ENCODE measurements around the gene MRGPRD. TPM values are rescaled to one million over a fixed set of nuclear protein-coding genes. Genes with fewer than 3 reads are reported as not detected.

MRGPRD gene
- total RNA-seq, 2 experiments from 2014 or later, result not detected

- POLR2A ChIA-PET, result interaction anchor here (0.6 kb wide), 2 partner anchors 14 to 153 kb away, joined by 3 read pairs; no protein-coding TSS in a partner anchor
- no peak overlapping the region for H3K4me3 ChIP-seq (ENCODE audit: low read depth, low read length, poor library complexity, severe bottlenecking)
Observed at GRCh38 chr11:68933605-68934320, 47.0 kb downstream of the MRGPRD start.

GRCh38 chr11:68932933-68933577, 47.7 kb downstream of the MRGPRD start:
- POLR2A ChIA-PET, result interaction anchor here (0.6 kb wide), 1 partner anchor 154 kb away, joined by 3 read pairs; no protein-coding TSS in a partner anchor
- no peaks in the 10 kb centered on the region for H4K20me1 ChIP-seq (ENCODE audit: insufficient read depth, low read length)
- no peak overlapping the region for H3K27ac ChIP-seq (ENCODE audit: low read depth, low read length, poor library complexity, severe bottlenecking)
- CTCF ChIA-PET (ENCODE audit: unreplicated experiment), result interaction anchor here (1.0 kb wide), 1 partner anchor 21 kb away, joined by 3 read pairs; no protein-coding TSS in a partner anchor
- intact Hi-C loops (cut with micrococcal nuclease; ENCODE audit: unreplicated experiment), result no loop called here
- H2AFZ ChIP-seq (ENCODE audit: low read length), result no peak overlapping the region
- no peak overlapping the region for H3K4me2 ChIP-seq (ENCODE audit: low read length)
- H3K4me1 ChIP-seq (ENCODE audit: insufficient read depth, low read length, poor library complexity, severe bottlenecking), result no peaks in the 10 kb centered on the region
- no peaks in the 10 kb centered on the region for H3K9me2 ChIP-seq (ENCODE audit: insufficient read depth, low read length)
- TF ChIP-seq EZH2phosphoT487 (IDR thresholded peaks at IDR 0.05; ENCODE audit: borderline replicate concordance, low read depth, low read length), result no peak
- TF ChIP-seq, protein P1, sequence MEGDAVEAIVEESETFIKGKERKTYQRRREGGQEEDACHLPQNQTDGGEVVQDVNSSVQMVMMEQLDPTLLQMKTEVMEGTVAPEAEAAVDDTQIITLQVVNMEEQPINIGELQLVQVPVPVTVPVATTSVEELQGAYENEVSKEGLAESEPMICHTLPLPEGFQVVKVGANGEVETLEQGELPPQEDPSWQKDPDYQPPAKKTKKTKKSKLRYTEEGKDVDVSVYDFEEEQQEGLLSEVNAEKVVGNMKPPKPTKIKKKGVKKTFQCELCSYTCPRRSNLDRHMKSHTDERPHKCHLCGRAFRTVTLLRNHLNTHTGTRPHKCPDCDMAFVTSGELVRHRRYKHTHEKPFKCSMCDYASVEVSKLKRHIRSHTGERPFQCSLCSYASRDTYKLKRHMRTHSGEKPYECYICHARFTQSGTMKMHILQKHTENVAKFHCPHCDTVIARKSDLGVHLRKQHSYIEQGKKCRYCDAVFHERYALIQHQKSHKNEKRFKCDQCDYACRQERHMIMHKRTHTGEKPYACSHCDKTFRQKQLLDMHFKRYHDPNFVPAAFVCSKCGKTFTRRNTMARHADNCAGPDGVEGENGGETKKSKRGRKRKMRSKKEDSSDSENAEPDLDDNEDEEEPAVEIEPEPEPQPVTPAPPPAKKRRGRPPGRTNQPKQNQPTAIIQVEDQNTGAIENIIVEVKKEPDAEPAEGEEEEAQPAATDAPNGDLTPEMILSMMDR (conservative IDR thresholded peaks at IDR 0.05; ENCODE audit: low read length), result no peak
- no peaks in the 10 kb centered on the region for H3K9me3 ChIP-seq (ENCODE audit: low read length)
- no TSS peak for BruUV-seq (replicated peaks)
- H3K79me2 ChIP-seq (ENCODE audit: insufficient read depth, low read depth, low read length), result no peaks in the 10 kb centered on the region
- H3K36me3 ChIP-seq (ENCODE audit: insufficient read depth, low read length), result peaks cover 43% of the 10 kb centered on the region
- DNase-seq (ENCODE audit: low spot score), result no peak
- no peak overlapping the region for H3K4me3 ChIP-seq (ENCODE audit: low read depth, low read length, poor library complexity, severe bottlenecking)

More at GRCh38 chr11:68933605-68934320, 47.0 kb downstream of the MRGPRD start:
- Histone ChIP-seq H3K79me2 (ENCODE audit: insufficient read depth, low read depth, low read length) (no peaks in the 10 kb centered on the region), H3K4me1 (ENCODE audit: insufficient read depth, low read length, poor library complexity, severe bottlenecking) (no peaks in the 10 kb centered on the region), H3K36me3 (ENCODE audit: insufficient read depth, low read length) (peaks cover 38% of the 10 kb centered on the region), H2AFZ (ENCODE audit: low read length) (no peak overlapping the region), H3K9me3 (ENCODE audit: low read length) (no peaks in the 10 kb centered on the region), H3K27ac (ENCODE audit: low read depth, low read length, poor library complexity, severe bottlenecking) (no peak overlapping the region), H4K20me1 (ENCODE audit: insufficient read depth, low read length) (no peaks in the 10 kb centered on the region), H3K4me2 (ENCODE audit: low read length) (no peak overlapping the region), H3K9me2 (ENCODE audit: insufficient read depth, low read length) (no peaks in the 10 kb centered on the region)
- TF ChIP-seq, protein P1 (conservative IDR thresholded peaks at IDR 0.05; ENCODE audit: low read length), result no peak
- no peak for TF ChIP-seq EZH2phosphoT487 (IDR thresholded peaks at IDR 0.05; ENCODE audit: borderline replicate concordance, low read depth, low read length)
- intact Hi-C loops (cut with micrococcal nuclease; ENCODE audit: unreplicated experiment), result no loop called here
- no TSS peak for BruUV-seq (replicated peaks)
- no peak for DNase-seq (ENCODE audit: low spot score)
- CTCF ChIA-PET (ENCODE audit: unreplicated experiment), result interaction anchor here (1.0 kb wide), 1 partner anchor 20 kb away, joined by 3 read pairs; no protein-coding TSS in a partner anchor

DNA sequence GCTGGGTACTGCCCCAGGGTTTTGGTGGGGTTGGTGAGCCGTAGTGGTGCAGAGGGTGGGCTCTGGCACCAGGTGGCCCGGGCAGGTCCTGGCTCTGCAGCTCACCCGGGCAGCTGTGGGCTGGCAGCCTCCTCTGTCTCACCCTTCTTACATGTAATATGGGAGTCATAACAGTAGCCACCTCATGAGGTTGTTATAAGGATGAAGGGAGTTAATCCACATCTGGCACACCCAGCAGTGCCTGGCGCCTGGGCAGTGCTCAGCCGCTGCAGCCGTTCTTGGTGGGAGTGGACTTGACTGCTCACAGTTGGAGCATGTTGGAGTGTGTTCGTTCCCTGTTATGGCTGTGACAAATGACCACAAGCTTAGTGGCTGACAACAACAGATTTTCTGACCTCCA, 48.4 kb downstream of the MRGPRD start:
- no peak for DNase-seq (ENCODE audit: low spot score)
- Histone ChIP-seq H3K36me3 (ENCODE audit: insufficient read depth, low read length) (peaks cover 47% of the 10 kb centered on the region), H3K9me3 (ENCODE audit: low read length) (no peaks in the 10 kb centered on the region), H3K9me2 (ENCODE audit: insufficient read depth, low read length) (no peaks in the 10 kb centered on the region), H3K79me2 (ENCODE audit: insufficient read depth, low read depth, low read length) (no peaks in the 10 kb centered on the region), H2AFZ (ENCODE audit: low read length) (no peak overlapping the region), H3K4me2 (ENCODE audit: low read length) (no peak overlapping the region), H4K20me1 (ENCODE audit: insufficient read depth, low read length) (no peaks in the 10 kb centered on the region), H3K4me1 (ENCODE audit: insufficient read depth, low read length, poor library complexity, severe bottlenecking) (peaks cover 4% of the 10 kb centered on the region), H3K27ac (ENCODE audit: low read depth, low read length, poor library complexity, severe bottlenecking) (no peak overlapping the region), H3K4me3 (ENCODE audit: low read depth, low read length, poor library complexity, severe bottlenecking) (no peak overlapping the region)
- BruUV-seq (replicated peaks), result no TSS peak
- no peak for TF ChIP-seq EZH2phosphoT487 (IDR thresholded peaks at IDR 0.05; ENCODE audit: borderline replicate concordance, low read depth, low read length)
- TF ChIP-seq, protein P1 (conservative IDR thresholded peaks at IDR 0.05; ENCODE audit: low read length), result no peak
- intact Hi-C loops (cut with micrococcal nuclease; ENCODE audit: unreplicated experiment), result no loop called here
- ChIA-PET POLR2A (no interaction called here), CTCF (ENCODE audit: unreplicated experiment) (no interaction called here)
